Immature natural killer cell (primary cell): ENCODE data around the gene SKAP2. TPM values are rescaled to one million over a fixed set of nuclear protein-coding genes. Genes with fewer than 3 reads are reported as not detected.

ENCODE experiments used
- DNase-seq, 3 donors: peaks; one replicate each; pipeline ENCODE4 v3.0.0; 2022; ENCODE audit warnings: mixed read lengths in 1 of 3
- H3K27ac Mint-ChIP-seq, 6 donors: one replicate each; pipeline ENCODE4 v1.8.0; 2020; ENCODE audit warnings: mixed read lengths in 6 of 6, mild to moderate bottlenecking in 5 of 6, inconsistent platforms in 4 of 6, moderate library complexity in 3 of 6
- H3K27me3 Mint-ChIP-seq, 3 donors: one replicate each; pipeline ENCODE4 v1.8.0; 2020 to 2021; ENCODE audit warnings: low read depth in 3 of 3, mild to moderate bottlenecking in 3 of 3, mixed read lengths in 3 of 3, moderate library complexity in 3 of 3, inconsistent platforms in 1 of 3
- H3K36me3 Mint-ChIP-seq, 3 donors: one replicate each; pipeline ENCODE4 v1.8.0; 2020; ENCODE audit warnings: mixed read lengths in 3 of 3, inconsistent platforms in 2 of 3, mild to moderate bottlenecking in 2 of 3
- H3K4me1 Mint-ChIP-seq, 2 donors: one replicate each; pipeline ENCODE4 v1.8.0; 2020; ENCODE audit warnings: inconsistent platforms in 2 of 2, mild to moderate bottlenecking in 2 of 2, mixed read lengths in 2 of 2, moderate library complexity in 1 of 2
- H3K4me3 Mint-ChIP-seq, 5 donors: one replicate each; pipeline ENCODE4 v1.8.0; 2020; ENCODE audit warnings: mild to moderate bottlenecking in 5 of 5, mixed read lengths in 5 of 5, inconsistent platforms in 3 of 5, moderate library complexity in 3 of 5
- H3K9me3 Mint-ChIP-seq, 6 donors: one replicate each; pipeline ENCODE4 v1.8.0; 2020; ENCODE audit warnings: mild to moderate bottlenecking in 6 of 6, mixed read lengths in 6 of 6, inconsistent platforms in 4 of 6, moderate library complexity in 3 of 6
- polyA plus RNA-seq, 3 donors: library from polyadenylated mRNA; unstranded; fragments of 300-500 nt; fragmentation: Illumina TruSeq; gene quantifications; one replicate each; pipeline ENCODE4 v1.2.3, GENCODE V29; 2021

The SKAP2 gene
- polyA plus RNA-seq, 3 donors from 2014 or later, result 66.9 to 115 (median 80.3) TPM

DNA sequence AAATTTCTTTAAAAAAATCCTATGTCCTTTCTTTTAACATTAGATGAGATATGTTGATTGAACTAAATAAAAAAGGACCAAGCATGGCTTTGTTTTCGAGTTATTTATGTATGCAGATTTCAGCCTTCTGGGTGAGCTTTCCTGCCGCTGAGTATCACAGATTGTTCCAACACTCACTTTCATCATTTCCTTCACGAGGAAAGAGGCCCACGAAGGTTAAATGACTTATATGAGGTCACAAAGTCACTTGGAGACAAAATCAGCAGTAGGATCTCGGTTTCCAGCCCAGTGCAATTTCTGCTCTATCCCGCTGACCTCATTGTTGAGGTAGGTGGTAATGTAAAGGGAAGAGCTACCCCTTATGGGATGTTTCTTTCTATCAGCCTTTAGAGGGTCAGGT lies 226.8 kb downstream of the SKAP2 start:
- no peak for DNase-seq
- no peak overlapping the region for H3K4me3 Mint-ChIP-seq
- H3K4me1 Mint-ChIP-seq, result peaks cover 5 to 9% of the 10 kb centered on the region in 2 donors
- H3K9me3 Mint-ChIP-seq, result no peaks in the 10 kb centered on the region
- H3K27me3 Mint-ChIP-seq, result peaks cover 0 to 3% (median 2%) of the 10 kb centered on the region in 3 donors
- no peak overlapping the region for H3K27ac Mint-ChIP-seq
- H3K36me3 Mint-ChIP-seq, result no peaks in the 10 kb centered on the region

GRCh38 chr7:26636808-26637207 lies 227.6 kb downstream of the SKAP2 start:
- no peaks in the 10 kb centered on the region for H3K36me3 Mint-ChIP-seq
- no peak overlapping the region for H3K4me3 Mint-ChIP-seq
- H3K27me3 Mint-ChIP-seq, result peaks cover 2 to 3% (median 2%) of the 10 kb centered on the region in 3 donors
- no peak for DNase-seq
- H3K9me3 Mint-ChIP-seq, result no peaks in the 10 kb centered on the region
- peaks cover 5 to 9% of the 10 kb centered on the region in 2 donors for H3K4me1 Mint-ChIP-seq
- H3K27ac Mint-ChIP-seq, result peak overlapping the region in 1 of 6 donors; percentile 5

GRCh38 chr7:26633557-26633956 lies 230.8 kb downstream of the SKAP2 start:
- Mint-ChIP-seq H3K36me3 (peaks cover 0 to 4% (median 0%) of the 10 kb centered on the region in 3 donors), H3K27me3 (peaks cover 2 to 6% (median 4%) of the 10 kb centered on the region in 3 donors), H3K4me1 (peaks cover 5 to 9% of the 10 kb centered on the region in 2 donors), H3K4me3 (no peak overlapping the region), H3K27ac (no peak overlapping the region), H3K9me3 (no peaks in the 10 kb centered on the region)
- DNase-seq, result no peak

- Mint-ChIP-seq H3K9me3 (no peaks in the 10 kb centered on the region), H3K4me3 (no peak overlapping the region), H3K27me3 (peaks cover 1 to 4% (median 2%) of the 10 kb centered on the region in 3 donors), H3K27ac (no peak overlapping the region), H3K36me3 (peaks cover 0 to 4% (median 0%) of the 10 kb centered on the region in 3 donors), H3K4me1 (peaks cover 5 to 9% of the 10 kb centered on the region in 2 donors)
- DNase-seq, result no peak
Observed at GRCh38 chr7:26631601-26632000, 232.8 kb downstream of the SKAP2 start.

DNA sequence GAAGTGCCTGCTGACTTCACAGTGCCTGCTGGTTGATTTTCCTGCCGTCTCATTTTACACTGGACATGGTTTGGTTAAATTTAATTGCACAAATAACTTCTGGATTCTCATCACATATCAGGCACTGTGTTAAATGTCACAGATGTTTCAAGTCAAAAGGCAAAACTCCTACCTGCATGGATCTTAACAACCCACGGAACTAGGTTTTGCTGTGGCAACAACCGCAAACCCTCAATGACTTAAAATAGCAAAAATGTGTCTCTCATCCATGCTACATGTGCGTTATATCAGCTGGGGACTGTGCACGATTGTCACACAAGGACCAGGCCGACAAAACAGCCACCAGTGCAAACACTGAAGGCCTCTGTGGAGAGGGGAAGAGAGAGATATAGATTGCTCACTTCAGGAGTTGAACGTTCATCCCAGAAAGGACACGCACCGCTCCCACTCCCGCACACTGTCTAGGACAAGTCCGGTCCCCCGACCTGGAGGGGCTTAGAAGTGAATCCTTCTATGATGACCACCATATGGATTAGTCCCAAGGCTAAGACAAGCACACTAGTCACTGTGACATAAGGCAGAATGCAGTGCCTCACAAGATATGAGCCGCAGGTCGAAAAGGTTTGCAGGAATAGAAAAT lies 233.3 kb downstream of the SKAP2 start:
- Mint-ChIP-seq H3K4me1 (peaks cover 5 to 9% of the 10 kb centered on the region in 2 donors), H3K27me3 (peaks cover 1 to 4% (median 2%) of the 10 kb centered on the region in 3 donors), H3K4me3 (no peak overlapping the region), H3K36me3 (peaks cover 0 to 4% (median 0%) of the 10 kb centered on the region in 3 donors), H3K27ac (no peak overlapping the region), H3K9me3 (no peaks in the 10 kb centered on the region)
- DNase-seq, result no peak

- H3K27ac Mint-ChIP-seq, result no peak overlapping the region
- H3K4me3 Mint-ChIP-seq, result no peak overlapping the region
- peaks cover 1 to 4% (median 2%) of the 10 kb centered on the region in 3 donors for H3K27me3 Mint-ChIP-seq
- peaks cover 5 to 9% of the 10 kb centered on the region in 2 donors for H3K4me1 Mint-ChIP-seq
- H3K9me3 Mint-ChIP-seq, result no peaks in the 10 kb centered on the region
- H3K36me3 Mint-ChIP-seq, result peaks cover 0 to 4% (median 0%) of the 10 kb centered on the region in 3 donors
- no peak for DNase-seq
Observed at GRCh38 chr7:26630361-26630760, 234.0 kb downstream of the SKAP2 start.

- H3K27me3 Mint-ChIP-seq, result peaks cover 1 to 4% (median 2%) of the 10 kb centered on the region in 3 donors
- no peak for DNase-seq
- H3K4me1 Mint-ChIP-seq, result peaks cover 5 to 9% of the 10 kb centered on the region in 2 donors
- no peak overlapping the region for H3K27ac Mint-ChIP-seq
- H3K4me3 Mint-ChIP-seq, result no peak overlapping the region
- peaks cover 0 to 4% (median 0%) of the 10 kb centered on the region in 3 donors for H3K36me3 Mint-ChIP-seq
- H3K9me3 Mint-ChIP-seq, result no peaks in the 10 kb centered on the region
Observed at GRCh38 chr7:26629696-26630095, 234.7 kb downstream of the SKAP2 start.

- Mint-ChIP-seq H3K27ac (no peak overlapping the region), H3K27me3 (peaks cover 1 to 4% (median 2%) of the 10 kb centered on the region in 3 donors), H3K9me3 (no peaks in the 10 kb centered on the region), H3K36me3 (peaks cover 0 to 4% (median 0%) of the 10 kb centered on the region in 3 donors), H3K4me1 (no peaks in the 10 kb centered on the region), H3K4me3 (no peak overlapping the region)
- no peak for DNase-seq
Observed at GRCh38 chr7:26627891-26628341, 236.5 kb downstream of the SKAP2 start.

GRCh38 chr7:26627221-26627620 lies 237.2 kb downstream of the SKAP2 start:
- Mint-ChIP-seq H3K4me3 (no peak overlapping the region), H3K4me1 (no peaks in the 10 kb centered on the region), H3K9me3 (no peaks in the 10 kb centered on the region), H3K36me3 (peaks cover 0 to 4% (median 0%) of the 10 kb centered on the region in 3 donors), H3K27ac (no peak overlapping the region), H3K27me3 (peaks cover 0 to 4% (median 1%) of the 10 kb centered on the region in 3 donors)
- DNase-seq, result no peak

GRCh38 chr7:26626687-26627086 lies 237.7 kb downstream of the SKAP2 start:
- DNase-seq, result no peak
- Mint-ChIP-seq H3K4me1 (no peaks in the 10 kb centered on the region), H3K27ac (no peak overlapping the region), H3K4me3 (no peak overlapping the region), H3K9me3 (no peaks in the 10 kb centered on the region), H3K36me3 (peaks cover 0 to 4% (median 0%) of the 10 kb centered on the region in 3 donors), H3K27me3 (peaks cover 0 to 3% (median 1%) of the 10 kb centered on the region in 3 donors)

DNA sequence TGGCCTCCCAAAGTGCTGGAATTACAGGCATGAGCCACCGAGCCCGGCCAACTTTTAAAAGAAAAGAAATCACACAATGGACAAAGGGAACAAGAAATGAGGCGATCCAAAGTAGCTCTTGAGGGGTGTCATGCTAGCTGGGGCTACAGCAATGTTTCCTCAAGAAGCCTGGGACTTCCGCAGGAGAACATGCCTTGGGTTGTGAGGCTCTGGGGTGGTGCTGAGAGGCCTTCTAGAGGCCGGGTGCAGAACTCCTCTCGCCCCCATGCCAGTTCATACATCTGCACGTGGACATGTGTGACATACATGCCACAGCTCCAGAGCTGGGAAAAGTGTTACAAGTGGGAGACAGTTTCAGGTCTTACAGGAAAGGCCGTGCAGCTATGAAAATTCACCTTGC lies 238.2 kb downstream of the SKAP2 start:
- Mint-ChIP-seq H3K4me1 (no peaks in the 10 kb centered on the region), H3K4me3 (no peak overlapping the region), H3K36me3 (no peaks in the 10 kb centered on the region), H3K9me3 (no peaks in the 10 kb centered on the region), H3K27me3 (peaks cover 0 to 2% (median 0%) of the 10 kb centered on the region in 3 donors), H3K27ac (no peak overlapping the region)
- DNase-seq, result no peak

DNA sequence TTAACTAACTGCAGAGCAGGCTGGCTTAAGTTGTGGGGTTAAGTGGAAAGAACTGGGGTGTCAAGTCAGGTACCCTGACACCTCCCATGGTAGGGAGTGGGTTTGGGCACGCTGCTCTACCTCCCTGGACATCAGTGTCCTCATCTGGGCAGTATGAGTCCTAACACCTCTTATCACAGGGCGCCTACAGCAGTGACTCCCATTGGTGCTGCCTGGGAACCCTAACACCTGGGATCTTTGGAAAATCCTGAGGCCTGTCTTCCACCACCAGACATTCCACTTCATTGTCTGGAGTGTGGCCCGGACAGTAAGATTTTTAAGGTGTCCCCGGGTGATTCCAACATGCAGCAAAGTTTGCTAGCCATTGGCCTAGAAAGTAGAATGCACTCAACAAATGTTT lies 239.1 kb downstream of the SKAP2 start:
- H3K9me3 Mint-ChIP-seq, result no peaks in the 10 kb centered on the region
- no peaks in the 10 kb centered on the region for H3K36me3 Mint-ChIP-seq
- H3K27ac Mint-ChIP-seq, result no peak overlapping the region
- H3K27me3 Mint-ChIP-seq, result peaks cover 0 to 4% (median 2%) of the 10 kb centered on the region in 3 donors
- no peak for DNase-seq
- H3K4me1 Mint-ChIP-seq, result no peaks in the 10 kb centered on the region
- H3K4me3 Mint-ChIP-seq, result no peak overlapping the region

- Mint-ChIP-seq H3K36me3 (no peaks in the 10 kb centered on the region), H3K9me3 (no peaks in the 10 kb centered on the region), H3K4me3 (no peak overlapping the region), H3K27ac (no peak overlapping the region), H3K4me1 (no peaks in the 10 kb centered on the region), H3K27me3 (peaks cover 0 to 4% (median 2%) of the 10 kb centered on the region in 3 donors)
- DNase-seq, result no peak
Observed at GRCh38 chr7:26624839-26625238, 239.6 kb downstream of the SKAP2 start.

- Mint-ChIP-seq H3K27ac (no peak overlapping the region), H3K9me3 (no peaks in the 10 kb centered on the region), H3K4me3 (no peak overlapping the region), H3K36me3 (no peaks in the 10 kb centered on the region), H3K27me3 (peaks cover 0 to 4% (median 2%) of the 10 kb centered on the region in 3 donors), H3K4me1 (no peaks in the 10 kb centered on the region)
- DNase-seq, result no peak
Observed at GRCh38 chr7:26624431-26624830, 240.0 kb downstream of the SKAP2 start.

DNA sequence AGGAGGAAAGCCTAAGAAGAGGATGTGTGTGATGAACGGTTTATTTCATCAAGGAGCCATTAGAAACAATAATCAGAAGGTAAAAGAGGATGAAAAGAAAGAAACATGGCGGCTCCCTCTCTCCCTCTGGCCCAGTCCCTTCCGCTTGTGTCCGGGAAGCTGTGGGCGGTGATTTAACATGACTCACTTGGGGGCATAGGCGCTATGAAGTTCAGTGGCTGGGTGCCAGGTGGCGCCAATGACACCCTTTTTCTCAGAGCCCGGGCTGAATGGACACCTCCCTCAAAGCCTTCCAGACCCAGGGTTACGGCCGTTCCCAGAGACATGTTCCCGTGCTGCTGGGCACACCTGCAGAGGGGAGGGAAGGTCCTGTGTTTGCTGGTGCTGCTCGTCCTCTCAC lies 244.0 kb downstream of the SKAP2 start:
- H3K27ac Mint-ChIP-seq, result no peak overlapping the region
- no peaks in the 10 kb centered on the region for H3K4me1 Mint-ChIP-seq
- H3K9me3 Mint-ChIP-seq, result no peaks in the 10 kb centered on the region

More for the DNA sequence above, 244.0 kb downstream of the SKAP2 start:
- H3K4me3 Mint-ChIP-seq, result no peak overlapping the region
- peaks cover 0 to 4% (median 2%) of the 10 kb centered on the region in 3 donors for H3K27me3 Mint-ChIP-seq
- DNase-seq, result no peak
- peaks cover 2 to 15% (median 12%) of the 10 kb centered on the region in 3 donors for H3K36me3 Mint-ChIP-seq
